ENCODE measurements around the gene ADGRG1. TPM values are rescaled to one million over a fixed set of nuclear protein-coding genes. Genes with fewer than 3 reads are reported as not detected.

ADGRG1 gene
- total RNA-seq, 2 donors from 2014 or later = 10.7 to 34.3 TPM

GRCh38 chr16:57643147-57643874 is 14.9 kb downstream of the ADGRG1 start:
- Mint-ChIP-seq H3K36me3 (ENCODE audit: low read depth) (no peaks in the 10 kb centered on the region), H3K27ac (no peak overlapping the region), H3K27me3 (no peaks in the 10 kb centered on the region), H3K4me3 (no peak overlapping the region), H3K9me3 (no peaks in the 10 kb centered on the region), H3K4me1 (peaks cover 5% of the 10 kb centered on the region)
- ATAC-seq (replicated peaks) = no peak

GRCh38 chr16:57643910-57644309 is 15.5 kb downstream of the ADGRG1 start:
- Mint-ChIP-seq H3K4me3 (no peak overlapping the region), H3K36me3 (ENCODE audit: low read depth) (no peaks in the 10 kb centered on the region), H3K27me3 (no peaks in the 10 kb centered on the region), H3K27ac (no peak overlapping the region), H3K9me3 (no peaks in the 10 kb centered on the region), H3K4me1 (peaks cover 5% of the 10 kb centered on the region)
- ATAC-seq (replicated peaks) = no peak

DNA sequence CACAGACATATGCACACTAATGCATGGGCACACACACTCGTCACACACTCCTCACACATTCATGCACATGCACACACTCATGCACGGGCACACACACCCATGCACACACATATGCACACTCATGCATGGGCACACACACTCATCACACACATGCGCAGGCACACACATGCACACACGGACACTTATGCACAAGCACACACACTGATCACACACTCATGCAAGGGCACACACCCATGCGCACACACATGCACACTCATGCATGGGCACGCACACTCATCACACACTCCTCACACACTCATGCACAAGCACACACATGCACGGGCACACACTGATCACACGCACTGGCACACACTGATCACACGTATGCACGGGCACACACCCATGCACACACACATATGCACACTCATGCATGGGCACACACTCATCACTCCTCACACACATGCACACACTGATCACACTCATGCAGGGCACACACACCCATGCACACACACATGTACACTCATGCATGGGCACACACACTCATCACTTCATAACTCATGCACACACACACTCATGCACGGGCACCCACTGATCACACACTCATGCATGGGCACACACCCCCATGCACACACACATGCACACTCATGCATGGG is 16.1 kb downstream of the ADGRG1 start:
- H3K36me3 Mint-ChIP-seq (ENCODE audit: low read depth) = no peaks in the 10 kb centered on the region
- no peak overlapping the region for H3K4me3 Mint-ChIP-seq
- H3K4me1 Mint-ChIP-seq = peaks cover 5% of the 10 kb centered on the region
- no peak overlapping the region for H3K27ac Mint-ChIP-seq
- ATAC-seq (replicated peaks) = no peak
- H3K27me3 Mint-ChIP-seq = no peaks in the 10 kb centered on the region
- H3K9me3 Mint-ChIP-seq = no peaks in the 10 kb centered on the region

DNA sequence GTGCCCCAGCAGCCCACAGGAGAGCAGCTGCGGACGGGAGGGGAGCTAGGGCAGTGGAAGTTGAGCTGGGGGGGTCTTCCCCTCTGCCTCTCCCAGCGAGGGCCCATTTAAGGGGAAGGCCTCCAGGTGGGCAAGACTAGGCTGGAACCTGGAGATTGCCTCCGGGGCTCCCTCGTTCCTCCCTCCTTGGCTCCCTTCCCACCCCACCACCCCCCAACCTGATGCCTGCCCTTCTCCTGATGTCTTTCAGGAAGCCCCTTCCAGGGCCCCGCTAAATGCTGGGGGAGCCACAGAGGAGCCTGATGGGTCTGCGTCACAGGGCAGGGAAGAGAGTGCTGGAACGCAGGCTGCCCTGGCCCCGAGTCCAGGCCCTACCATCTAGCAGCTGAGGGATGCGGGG is 16.7 kb downstream of the ADGRG1 start:
- peaks cover 5% of the 10 kb centered on the region for H3K4me1 Mint-ChIP-seq
- H3K36me3 Mint-ChIP-seq (ENCODE audit: low read depth) = no peaks in the 10 kb centered on the region
- no peak overlapping the region for H3K4me3 Mint-ChIP-seq
- no peaks in the 10 kb centered on the region for H3K9me3 Mint-ChIP-seq
- ATAC-seq (replicated peaks) = no peak
- no peaks in the 10 kb centered on the region for H3K27me3 Mint-ChIP-seq
- H3K27ac Mint-ChIP-seq = no peak overlapping the region

DNA sequence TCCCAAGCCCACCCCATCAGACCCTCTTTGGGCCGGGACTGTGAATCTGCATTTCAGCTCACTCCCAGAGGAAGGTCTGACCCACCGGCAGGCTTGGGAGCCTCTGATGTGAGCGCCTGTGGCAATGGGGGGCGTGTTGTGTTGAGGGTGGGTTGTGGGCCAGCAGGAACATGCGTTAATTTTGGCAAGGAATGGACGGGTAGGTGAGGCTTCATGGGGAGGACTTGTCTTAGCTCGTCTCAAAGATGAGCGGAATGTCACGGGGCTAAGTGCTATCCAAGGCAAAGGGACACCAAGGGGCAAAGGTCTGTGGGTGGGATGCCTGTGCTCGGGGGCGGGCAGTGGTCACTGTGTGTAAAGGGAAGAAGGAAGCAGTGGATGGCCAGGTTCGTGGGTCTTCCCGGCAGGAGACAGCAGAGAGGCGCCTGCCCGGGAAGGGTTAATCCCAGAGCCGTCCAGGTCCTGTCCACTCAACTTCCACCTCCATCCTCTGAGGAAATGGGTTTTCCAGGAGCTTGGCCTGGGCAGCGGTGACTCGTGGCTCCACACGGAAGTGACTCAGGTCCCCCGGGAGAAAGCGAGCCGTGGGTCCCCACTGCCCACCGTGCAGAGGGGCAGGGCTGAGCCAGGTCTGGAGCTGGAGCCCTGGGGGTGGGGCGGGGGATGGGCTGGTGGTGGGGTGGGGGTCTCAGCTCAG is 17.4 kb downstream of the ADGRG1 start:
- Mint-ChIP-seq H3K4me1 (peaks cover 5% of the 10 kb centered on the region), H3K27ac (no peak overlapping the region), H3K4me3 (no peak overlapping the region), H3K36me3 (ENCODE audit: low read depth) (no peaks in the 10 kb centered on the region), H3K9me3 (no peaks in the 10 kb centered on the region), H3K27me3 (no peaks in the 10 kb centered on the region)
- no peak for ATAC-seq (replicated peaks)

DNA sequence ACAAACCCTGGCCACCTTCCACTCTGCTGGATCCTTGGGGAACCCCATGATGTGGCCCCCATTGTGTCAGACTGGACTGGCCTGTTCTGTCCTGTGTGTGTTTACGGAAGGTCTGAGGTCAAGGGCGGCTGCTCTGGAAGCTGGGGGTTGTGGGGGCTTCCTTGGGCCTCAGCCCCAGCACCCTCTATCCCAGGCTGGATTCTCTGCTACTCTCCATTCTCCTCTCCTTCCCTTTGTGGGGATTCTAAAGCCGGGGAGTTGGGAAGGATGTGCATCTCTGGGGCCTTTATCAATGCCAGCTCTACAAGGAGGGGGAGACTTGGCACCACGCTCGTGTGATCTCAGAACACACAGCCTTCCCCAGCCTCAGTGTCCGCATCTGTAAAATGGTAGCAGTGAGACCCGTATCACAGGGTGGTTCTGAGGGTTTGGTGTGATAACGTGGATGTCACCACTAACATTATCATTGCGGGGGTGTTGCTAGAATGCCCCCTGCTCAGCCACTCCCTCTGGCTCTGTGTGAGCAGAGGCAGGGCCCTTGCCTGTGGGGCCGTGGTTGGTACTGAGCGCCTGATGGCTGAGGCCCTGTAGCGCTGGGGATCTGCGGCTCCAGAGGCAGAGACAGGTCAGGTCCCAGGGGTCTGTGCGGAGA is 18.1 kb downstream of the ADGRG1 start:
- H3K36me3 Mint-ChIP-seq (ENCODE audit: low read depth) = no peaks in the 10 kb centered on the region
- no peak for ATAC-seq (replicated peaks)

DNA sequence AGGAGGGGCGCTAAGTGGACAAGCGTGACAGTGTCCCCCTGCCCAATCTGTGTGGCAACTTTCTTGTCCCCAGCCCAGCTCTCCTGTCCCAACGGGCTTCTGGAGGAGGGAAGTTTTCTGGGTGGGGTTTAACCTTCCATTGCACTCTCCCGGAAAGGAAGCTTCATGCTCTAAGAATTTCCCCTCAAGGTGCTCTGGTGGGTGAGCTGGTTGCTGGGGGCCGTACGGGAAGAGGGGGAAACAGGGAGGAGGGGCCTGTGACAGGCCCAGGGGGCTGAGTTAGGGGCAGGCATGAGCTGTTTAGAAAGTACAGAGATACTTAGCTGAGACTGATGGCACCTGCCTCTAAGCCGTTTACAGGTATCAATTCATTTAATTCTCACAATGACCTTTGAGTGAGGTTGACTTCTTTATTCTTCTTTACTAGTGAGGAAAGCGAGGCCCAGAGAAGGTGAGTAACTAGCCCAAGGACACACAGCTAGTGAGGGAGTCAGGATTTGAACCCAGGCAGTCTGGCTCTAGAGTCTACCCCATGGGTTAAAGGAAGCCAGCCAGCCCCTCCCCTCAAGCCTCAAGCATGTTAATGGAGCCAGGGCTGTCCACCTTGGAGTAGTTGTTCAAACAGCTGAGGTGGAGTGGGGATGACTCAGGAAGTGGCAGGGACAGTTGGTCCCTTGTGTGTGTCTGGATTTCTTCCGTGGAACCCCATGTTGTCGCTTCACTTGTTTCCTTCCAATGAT is 18.9 kb downstream of the ADGRG1 start:
- Mint-ChIP-seq H3K4me3 (peak overlapping the region; percentile 11), H3K4me1 (peaks cover 15% of the 10 kb centered on the region), H3K9me3 (no peaks in the 10 kb centered on the region), H3K27ac (peak overlapping the region; percentile 66), H3K27me3 (no peaks in the 10 kb centered on the region), H3K36me3 (ENCODE audit: low read depth) (no peaks in the 10 kb centered on the region)
- no peak for ATAC-seq (replicated peaks)

More for the DNA sequence above, 18.1 kb downstream of the ADGRG1 start:
- Mint-ChIP-seq H3K27ac (no peak overlapping the region), H3K4me1 (peaks cover 7% of the 10 kb centered on the region), H3K4me3 (no peak overlapping the region), H3K9me3 (no peaks in the 10 kb centered on the region), H3K27me3 (no peaks in the 10 kb centered on the region)

- H3K9me3 Mint-ChIP-seq = no peaks in the 10 kb centered on the region
- peak overlapping the region; percentile 11 for H3K4me3 Mint-ChIP-seq
- H3K27me3 Mint-ChIP-seq = no peaks in the 10 kb centered on the region
- ATAC-seq (replicated peaks) = no peak
- H3K4me1 Mint-ChIP-seq = peaks cover 15% of the 10 kb centered on the region
- no peaks in the 10 kb centered on the region for H3K36me3 Mint-ChIP-seq (ENCODE audit: low read depth)
- peak overlapping the region; percentile 66 for H3K27ac Mint-ChIP-seq
These were observed 19.7 kb downstream of the ADGRG1 start for GRCh38 chr16:57648125-57648524.

DNA sequence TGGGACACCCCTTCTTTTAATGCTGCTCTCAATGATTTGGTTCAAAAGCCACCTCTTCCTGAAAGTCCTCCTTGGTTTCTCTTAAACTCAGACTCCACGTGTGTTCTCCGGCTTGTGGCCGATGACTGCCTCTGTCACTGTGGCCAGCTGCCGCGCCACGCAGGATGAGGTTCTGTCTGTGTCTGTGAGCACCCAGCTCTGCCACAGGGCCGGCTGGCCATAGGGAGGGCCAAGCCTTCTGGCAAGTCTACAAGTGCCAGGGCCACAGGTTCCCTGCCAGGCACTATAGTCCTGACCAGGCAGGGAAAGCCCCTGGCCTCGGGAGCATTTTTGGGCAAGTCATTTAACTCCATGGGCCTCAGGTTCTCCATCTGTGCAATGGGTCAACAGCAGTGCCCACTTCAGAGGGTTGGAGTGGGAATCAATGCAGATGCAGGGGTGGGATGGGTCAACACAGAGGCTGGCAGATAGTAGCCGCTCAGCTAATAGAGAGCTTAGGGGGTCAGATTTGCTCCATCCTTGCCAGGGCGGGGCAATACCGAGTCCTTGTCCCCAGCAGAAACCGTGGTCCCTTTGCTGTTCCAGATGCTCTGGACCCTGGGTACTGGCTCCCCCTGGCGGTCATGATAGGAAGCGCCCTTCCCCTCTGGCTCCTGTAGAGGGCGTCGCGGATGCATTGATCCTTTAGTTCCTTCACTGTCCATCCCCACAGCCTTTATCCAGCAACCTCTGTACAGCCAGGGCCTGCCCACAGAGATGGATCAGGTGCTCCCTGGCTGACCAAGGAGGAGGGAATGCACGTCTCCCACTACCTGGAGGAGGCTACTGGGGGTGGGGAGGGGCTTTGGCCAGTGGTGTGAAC is 20.4 kb downstream of the ADGRG1 start:
- no peaks in the 10 kb centered on the region for H3K27me3 Mint-ChIP-seq
- peak overlapping the region; percentile 66 for H3K27ac Mint-ChIP-seq
- peak overlapping the region; percentile 29 for H3K4me3 Mint-ChIP-seq
- H3K9me3 Mint-ChIP-seq = no peaks in the 10 kb centered on the region
- H3K4me1 Mint-ChIP-seq = peaks cover 15% of the 10 kb centered on the region
- ATAC-seq (replicated peaks) = peak; percentile 85
- H3K36me3 Mint-ChIP-seq (ENCODE audit: low read depth) = no peaks in the 10 kb centered on the region

GRCh38 chr16:57649443-57649751 is 21.0 kb downstream of the ADGRG1 start:
- no peaks in the 10 kb centered on the region for H3K36me3 Mint-ChIP-seq (ENCODE audit: low read depth)
- no peak overlapping the region for H3K4me3 Mint-ChIP-seq
- ATAC-seq (replicated peaks) = no peak
- H3K27me3 Mint-ChIP-seq = no peaks in the 10 kb centered on the region
- peaks cover 15% of the 10 kb centered on the region for H3K4me1 Mint-ChIP-seq
- no peaks in the 10 kb centered on the region for H3K9me3 Mint-ChIP-seq
- peak overlapping the region; percentile 66 for H3K27ac Mint-ChIP-seq

GRCh38 chr16:57649846-57650245 is 21.4 kb downstream of the ADGRG1 start:
- H3K27ac Mint-ChIP-seq = no peak overlapping the region

DNA sequence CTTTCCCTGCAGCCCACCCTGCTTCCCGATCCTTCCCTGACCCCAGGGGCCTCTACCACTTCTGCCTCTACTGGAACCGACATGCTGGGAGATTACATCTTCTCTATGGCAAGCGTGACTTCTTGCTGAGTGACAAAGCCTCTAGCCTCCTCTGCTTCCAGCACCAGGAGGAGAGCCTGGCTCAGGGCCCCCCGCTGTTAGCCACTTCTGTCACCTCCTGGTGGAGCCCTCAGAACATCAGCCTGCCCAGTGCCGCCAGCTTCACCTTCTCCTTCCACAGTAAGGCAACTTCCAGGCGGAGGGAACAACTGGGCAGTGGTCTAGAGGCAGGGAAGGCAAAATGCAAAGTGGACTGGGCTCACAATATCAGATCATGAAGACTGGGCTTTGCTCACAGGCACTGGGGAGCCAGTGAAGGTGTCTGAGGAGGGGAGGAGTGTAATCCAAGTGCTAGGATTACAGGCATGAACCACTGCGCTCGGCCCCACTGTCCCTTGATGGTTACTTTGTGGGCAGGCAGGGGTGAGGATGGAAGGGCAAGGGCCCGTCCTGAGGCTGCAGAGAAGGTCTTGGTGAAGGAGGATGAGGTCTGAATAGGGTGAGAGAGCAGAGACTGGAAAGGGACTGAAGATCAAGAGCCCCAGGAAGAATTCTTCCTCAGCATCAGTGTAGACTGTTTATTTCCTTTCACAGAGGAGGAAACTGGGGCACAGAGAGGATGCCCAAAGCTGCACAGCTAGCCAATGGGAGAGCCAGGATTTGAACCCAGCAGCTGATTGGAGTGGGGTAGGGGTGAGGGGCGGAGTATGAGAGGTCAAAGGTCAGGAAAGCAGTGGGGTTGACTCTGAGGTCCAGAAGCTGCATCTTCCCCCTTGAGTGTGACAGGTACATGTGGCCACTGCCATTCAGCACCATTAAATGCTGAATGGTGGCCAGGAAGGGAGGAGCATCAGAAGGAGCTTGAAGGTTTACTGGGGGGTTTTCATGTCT is 23.2 kb downstream of the ADGRG1 start:
- Mint-ChIP-seq H3K9me3 (no peaks in the 10 kb centered on the region), H3K27me3 (no peaks in the 10 kb centered on the region), H3K4me3 (peak overlapping the region; percentile 29), H3K27ac (peak overlapping the region; percentile 86), H3K36me3 (ENCODE audit: low read depth) (no peaks in the 10 kb centered on the region), H3K4me1 (peaks cover 19% of the 10 kb centered on the region)
- peak; percentile 43 for ATAC-seq (replicated peaks)

More at GRCh38 chr16:57649846-57650245, 21.4 kb downstream of the ADGRG1 start:
- peaks cover 15% of the 10 kb centered on the region for H3K4me1 Mint-ChIP-seq
- H3K36me3 Mint-ChIP-seq (ENCODE audit: low read depth) = no peaks in the 10 kb centered on the region
- H3K4me3 Mint-ChIP-seq = no peak overlapping the region
- H3K9me3 Mint-ChIP-seq = no peaks in the 10 kb centered on the region
- no peaks in the 10 kb centered on the region for H3K27me3 Mint-ChIP-seq
- no peak for ATAC-seq (replicated peaks)
